GM19035 (cell line): ENCODE results near the gene RCAN3.
"Not testable (repeated sequence)": the region's sequence is repeated elsewhere in the genome, so short reads cannot be mapped to it uniquely, and the experiment has no call there.

Experiments
- ATAC-seq: cut with Tn5 transposase; IDR thresholded peaks from one replicate; pipeline ENCODE4 v1.9.1; 2021; ENCODE audit not compliant: unreplicated experiment

The RCAN3 gene

DNA sequence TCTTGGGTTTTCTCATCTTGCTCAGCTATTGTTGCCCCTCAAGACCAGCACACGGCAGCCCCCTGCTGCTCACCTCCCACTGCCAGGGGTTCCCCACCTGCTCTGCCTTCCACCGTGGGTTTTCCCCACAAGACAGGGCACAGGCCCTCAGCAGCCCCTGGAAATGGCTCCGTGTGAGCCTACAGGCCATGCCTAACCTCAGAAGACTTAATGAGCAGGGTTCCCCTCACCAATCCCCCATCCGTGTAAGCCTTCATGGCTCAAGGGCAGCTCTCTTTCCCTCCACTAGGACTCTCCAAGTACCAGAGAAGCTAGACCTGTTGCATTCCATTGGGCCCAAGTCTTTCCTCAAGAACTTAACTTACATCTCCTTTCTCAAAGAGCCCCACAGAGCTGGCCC is 18.4 kb upstream of the RCAN3 start:
- no peak for ATAC-seq

- ATAC-seq: no peak
Measured at GRCh38 chr1:24486331-24487065, 16.1 kb upstream of the RCAN3 start.

GRCh38 chr1:24487455-24487854 is 15.2 kb upstream of the RCAN3 start:
- ATAC-seq: no peak

- ATAC-seq: not testable (repeated sequence)
Measured at GRCh38 chr1:24488159-24488558, 14.5 kb upstream of the RCAN3 start.

- ATAC-seq: no peak
Measured at GRCh38 chr1:24489674-24490073, 13.0 kb upstream of the RCAN3 start.

GRCh38 chr1:24490101-24490781 is 12.4 kb upstream of the RCAN3 start:
- ATAC-seq: no peak

- ATAC-seq: no peak
Measured at GRCh38 chr1:24491577-24492360, 10.9 kb upstream of the RCAN3 start.

DNA sequence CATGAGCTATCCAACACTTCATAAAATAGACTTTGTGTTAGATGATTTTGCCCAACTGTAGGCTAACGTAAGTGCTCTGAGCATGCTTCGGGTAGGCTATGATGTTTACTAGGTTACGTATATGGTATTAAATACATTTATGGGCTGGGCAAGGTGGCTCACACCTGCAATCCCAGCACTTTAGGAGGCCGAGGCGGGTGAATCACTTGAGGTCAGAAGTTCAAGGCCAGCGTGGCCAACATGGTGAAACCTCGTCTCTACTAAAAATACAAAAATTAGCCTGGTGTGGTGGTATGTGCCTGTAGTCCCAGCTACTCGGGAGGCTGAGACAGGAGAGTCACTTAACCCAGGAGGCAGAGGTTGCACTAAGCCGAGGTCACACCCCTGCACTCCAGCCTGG is 9.7 kb upstream of the RCAN3 start:
- not testable (repeated sequence) for ATAC-seq

DNA sequence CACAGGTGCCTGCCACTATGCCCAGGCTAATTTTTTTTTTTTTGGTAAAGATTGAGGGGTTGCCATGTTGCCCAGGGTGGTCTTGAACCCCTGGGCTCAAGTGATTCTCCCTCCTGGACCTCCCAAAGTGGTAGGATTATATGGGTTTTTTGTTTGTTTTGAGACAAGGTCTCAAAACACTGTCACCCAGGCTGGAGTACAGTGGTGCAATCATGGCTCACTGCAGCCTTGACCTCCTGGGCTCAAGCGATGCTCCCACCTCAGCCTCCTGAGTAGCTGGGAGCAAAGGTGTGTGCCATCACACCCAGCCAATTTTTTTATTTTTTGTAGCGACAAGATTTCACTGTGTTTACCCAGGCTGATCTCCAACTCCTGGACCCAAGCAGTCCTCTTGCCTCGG is 8.9 kb upstream of the RCAN3 start:
- no peak for ATAC-seq

- ATAC-seq: no peak
Measured at GRCh38 chr1:24498589-24498988, 4.0 kb upstream of the RCAN3 start.

GRCh38 chr1:24500448-24501048 is 2.1 kb upstream of the RCAN3 start:
- ATAC-seq: no peak

- no peak for ATAC-seq
Measured at GRCh38 chr1:24501371-24502064, 1.1 kb upstream of the RCAN3 start.

DNA sequence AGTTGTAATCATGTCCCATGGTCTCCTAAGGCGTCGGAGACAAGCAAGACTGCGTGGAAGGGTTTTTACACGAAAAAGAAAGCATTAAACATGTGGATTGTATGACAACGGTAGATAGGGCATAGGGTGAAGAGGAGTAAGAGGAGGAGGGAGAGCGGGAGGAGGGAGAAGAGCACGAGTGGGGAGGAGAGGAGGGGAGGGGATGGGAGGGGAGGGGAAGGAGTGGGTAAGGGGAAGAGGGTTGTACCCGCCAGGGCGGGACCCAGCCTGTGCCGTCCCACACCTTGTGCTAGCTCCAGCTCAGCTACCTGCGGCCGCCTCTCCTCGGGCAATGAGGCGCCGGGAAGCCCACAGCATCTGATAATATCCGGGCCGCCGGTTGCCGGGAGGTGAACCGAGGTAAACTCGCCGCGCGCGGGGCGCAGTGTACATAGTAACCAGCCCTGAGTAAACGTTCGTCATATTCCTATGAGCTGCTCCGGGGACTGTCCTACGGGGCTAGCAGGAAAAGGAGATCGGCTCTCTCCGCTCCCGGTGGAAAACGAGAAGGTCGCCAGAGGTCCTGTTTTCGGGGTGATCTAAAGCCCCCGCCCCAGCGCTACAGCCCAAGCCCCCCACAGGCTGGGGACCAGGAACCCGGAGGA is 449 bp upstream of the RCAN3 start:
- ATAC-seq: peak; percentile 37

GRCh38 chr1:24503059-24503751 is 569 bp downstream of the RCAN3 start:
- no peak for ATAC-seq

- no peak for ATAC-seq
Measured at GRCh38 chr1:24503870-24504523, 1.4 kb downstream of the RCAN3 start.

DNA sequence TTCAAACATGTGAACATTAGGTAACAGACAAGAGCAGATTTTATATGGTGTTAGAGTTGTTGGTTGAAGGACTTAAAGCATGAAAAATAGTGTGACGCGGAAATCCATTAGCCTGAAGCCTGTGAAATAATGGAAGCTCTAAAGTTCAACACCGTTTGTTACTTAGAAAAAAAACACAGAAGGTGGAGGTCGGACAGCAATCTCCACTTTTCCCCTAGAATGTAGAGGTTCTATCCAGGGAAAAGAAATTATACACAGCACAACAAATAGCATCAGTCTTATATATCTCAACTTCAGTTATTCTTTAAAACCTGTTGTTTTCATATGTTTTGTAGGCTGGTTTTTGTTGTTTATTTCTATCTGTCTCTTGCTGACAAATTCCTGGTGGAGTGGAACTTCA is 1.9 kb downstream of the RCAN3 start:
- no peak for ATAC-seq

GRCh38 chr1:24505816-24506215 is 3.2 kb downstream of the RCAN3 start:
- no peak for ATAC-seq

- no peak for ATAC-seq
Measured at GRCh38 chr1:24506691-24507381, 4.2 kb downstream of the RCAN3 start.

DNA sequence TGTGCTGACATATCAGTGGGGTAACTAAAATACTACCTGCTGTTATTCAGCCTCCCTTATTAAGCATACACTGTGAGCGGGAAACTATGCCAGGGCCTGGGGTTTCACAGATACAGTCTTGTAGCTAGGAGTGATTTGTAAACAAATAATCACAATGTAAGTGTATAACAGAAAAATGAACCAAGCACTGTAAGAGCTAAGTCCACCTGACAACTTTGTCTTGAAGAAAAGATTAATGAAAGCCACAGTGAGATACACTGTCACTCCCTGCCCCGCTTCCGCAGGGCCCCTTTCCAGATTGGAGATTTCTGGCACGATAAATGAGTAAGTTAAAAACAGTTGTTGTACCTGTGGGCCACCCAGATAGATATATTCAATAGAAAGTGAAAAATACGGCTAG is 4.8 kb downstream of the RCAN3 start:
- no peak for ATAC-seq
